ENCODE data around the gene DUSP16.

- TF ChIP-seq POLR2A (IDR thresholded peaks at IDR 0.05; ENCODE audit: low read depth, low read length) (no peak), POLR2AphosphoS5 (IDR thresholded peaks at IDR 0.05; ENCODE audit: low read depth, low read length) (no peak), SPI1 (IDR thresholded peaks at IDR 0.05; ENCODE audit: low read depth, low read length) (peak; percentile 41), TAF1 (IDR thresholded peaks at IDR 0.05; ENCODE audit: low read depth, low read length) (no peak), POU2F2 (IDR thresholded peaks at IDR 0.05; ENCODE audit: low read depth, low read length) (no peak), PAX5 (IDR thresholded peaks at IDR 0.05; ENCODE audit: insufficient read depth, low read length, severe bottlenecking) (no peak)
Measured at GRCh38 chr12:12502815-12503151, 59.9 kb downstream of the DUSP16 start.
